ENCODE measurements around the gene CLPTM1L. TPM values are rescaled to one million over a fixed set of nuclear protein-coding genes. Genes with fewer than 3 reads are reported as not detected.

The CLPTM1L gene, protein sequence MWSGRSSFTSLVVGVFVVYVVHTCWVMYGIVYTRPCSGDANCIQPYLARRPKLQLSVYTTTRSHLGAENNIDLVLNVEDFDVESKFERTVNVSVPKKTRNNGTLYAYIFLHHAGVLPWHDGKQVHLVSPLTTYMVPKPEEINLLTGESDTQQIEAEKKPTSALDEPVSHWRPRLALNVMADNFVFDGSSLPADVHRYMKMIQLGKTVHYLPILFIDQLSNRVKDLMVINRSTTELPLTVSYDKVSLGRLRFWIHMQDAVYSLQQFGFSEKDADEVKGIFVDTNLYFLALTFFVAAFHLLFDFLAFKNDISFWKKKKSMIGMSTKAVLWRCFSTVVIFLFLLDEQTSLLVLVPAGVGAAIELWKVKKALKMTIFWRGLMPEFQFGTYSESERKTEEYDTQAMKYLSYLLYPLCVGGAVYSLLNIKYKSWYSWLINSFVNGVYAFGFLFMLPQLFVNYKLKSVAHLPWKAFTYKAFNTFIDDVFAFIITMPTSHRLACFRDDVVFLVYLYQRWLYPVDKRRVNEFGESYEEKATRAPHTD
- 100 to 1,000 TPM in 1 of 4 donors, 10 to 100 TPM in 3; 68.8 to 102 (median 84.4) TPM for total RNA-seq

DNA sequence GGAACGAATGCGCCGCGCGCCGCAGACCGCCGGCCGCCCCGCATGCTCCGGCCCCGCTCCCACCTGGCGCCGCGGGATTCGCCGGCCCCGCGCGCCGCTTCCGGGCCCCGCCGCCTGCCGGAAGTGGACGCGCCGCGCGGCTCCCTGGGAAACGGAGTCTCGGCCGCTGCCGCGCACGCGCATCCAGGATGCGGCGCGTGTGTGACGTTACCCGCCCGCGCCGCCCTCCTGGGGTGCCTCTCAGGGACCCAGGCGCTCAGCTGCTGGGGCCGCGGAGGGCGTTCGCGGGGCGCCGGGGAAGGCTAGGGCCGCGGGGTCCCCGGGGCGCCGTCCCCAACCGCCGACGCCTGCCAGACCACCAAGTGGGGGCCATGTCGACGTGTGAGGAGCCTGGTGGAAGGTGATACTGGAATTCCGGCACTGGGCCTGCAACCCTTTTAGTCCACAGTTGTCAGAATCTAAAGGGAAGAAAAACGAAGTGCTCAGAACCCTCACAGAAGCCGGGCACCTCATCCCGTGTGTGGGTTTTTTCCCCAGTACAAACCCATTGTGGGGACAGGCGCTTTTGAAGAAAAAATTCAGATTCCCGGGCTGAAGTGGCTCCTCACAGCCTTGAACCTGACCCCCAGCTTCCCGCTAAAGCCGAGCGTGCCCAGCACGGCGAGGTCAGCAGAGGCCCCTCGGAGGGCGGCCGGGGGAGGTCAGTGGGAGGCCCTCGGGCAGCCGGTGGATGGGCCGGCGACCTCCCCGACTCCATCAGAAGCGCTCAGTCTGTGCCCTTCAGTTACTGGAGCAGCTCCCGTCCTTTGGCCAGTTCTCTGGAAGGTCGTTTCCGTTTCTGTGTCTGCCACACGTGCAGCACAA lies at the start of gene CLPTM1L:
CLPTM1L (minus strand) TSS at position 125 of the 864 bp plus-strand sequence. CDS start 258 bp downstream, outside the sequence.
- peak; percentile 72 to 78 for DNase-seq (ENCODE audit: low spot score in 2 of 2)
- Histone ChIP-seq H3K9me3 (no peaks in the 10 kb centered on the region), H3K27me3 (no peaks in the 10 kb centered on the region), H3K4me3 (peak within 1 kb of the TSS; percentile 63 to 92 (median 86)), H3K27ac (peak within 1 kb of the TSS; percentile 73 to 89 (median 85)), H3K36me3 (peaks cover 0 to 32% (median 5%) of the 10 kb centered on the region in 3 donors), H3K4me1 (peaks cover 0 to 33% (median 16%) of the 10 kb centered on the region in 4 donors)
- TF ChIP-seq POLR2A (IDR thresholded peaks at IDR 0.05): peak; percentile 50 to 80
- TF ChIP-seq EP300 (IDR thresholded peaks at IDR 0.05): peak in 1 of 2 donors; percentile 84
- TF ChIP-seq, protein P1, sequence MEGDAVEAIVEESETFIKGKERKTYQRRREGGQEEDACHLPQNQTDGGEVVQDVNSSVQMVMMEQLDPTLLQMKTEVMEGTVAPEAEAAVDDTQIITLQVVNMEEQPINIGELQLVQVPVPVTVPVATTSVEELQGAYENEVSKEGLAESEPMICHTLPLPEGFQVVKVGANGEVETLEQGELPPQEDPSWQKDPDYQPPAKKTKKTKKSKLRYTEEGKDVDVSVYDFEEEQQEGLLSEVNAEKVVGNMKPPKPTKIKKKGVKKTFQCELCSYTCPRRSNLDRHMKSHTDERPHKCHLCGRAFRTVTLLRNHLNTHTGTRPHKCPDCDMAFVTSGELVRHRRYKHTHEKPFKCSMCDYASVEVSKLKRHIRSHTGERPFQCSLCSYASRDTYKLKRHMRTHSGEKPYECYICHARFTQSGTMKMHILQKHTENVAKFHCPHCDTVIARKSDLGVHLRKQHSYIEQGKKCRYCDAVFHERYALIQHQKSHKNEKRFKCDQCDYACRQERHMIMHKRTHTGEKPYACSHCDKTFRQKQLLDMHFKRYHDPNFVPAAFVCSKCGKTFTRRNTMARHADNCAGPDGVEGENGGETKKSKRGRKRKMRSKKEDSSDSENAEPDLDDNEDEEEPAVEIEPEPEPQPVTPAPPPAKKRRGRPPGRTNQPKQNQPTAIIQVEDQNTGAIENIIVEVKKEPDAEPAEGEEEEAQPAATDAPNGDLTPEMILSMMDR (IDR thresholded peaks at IDR 0.05): peak in 2 of 5 experiments; percentile 59 to 69
- WGBS, 2 donors: 0% methylated on average over 16 to 51 of the region's 87 CpGs

DNA sequence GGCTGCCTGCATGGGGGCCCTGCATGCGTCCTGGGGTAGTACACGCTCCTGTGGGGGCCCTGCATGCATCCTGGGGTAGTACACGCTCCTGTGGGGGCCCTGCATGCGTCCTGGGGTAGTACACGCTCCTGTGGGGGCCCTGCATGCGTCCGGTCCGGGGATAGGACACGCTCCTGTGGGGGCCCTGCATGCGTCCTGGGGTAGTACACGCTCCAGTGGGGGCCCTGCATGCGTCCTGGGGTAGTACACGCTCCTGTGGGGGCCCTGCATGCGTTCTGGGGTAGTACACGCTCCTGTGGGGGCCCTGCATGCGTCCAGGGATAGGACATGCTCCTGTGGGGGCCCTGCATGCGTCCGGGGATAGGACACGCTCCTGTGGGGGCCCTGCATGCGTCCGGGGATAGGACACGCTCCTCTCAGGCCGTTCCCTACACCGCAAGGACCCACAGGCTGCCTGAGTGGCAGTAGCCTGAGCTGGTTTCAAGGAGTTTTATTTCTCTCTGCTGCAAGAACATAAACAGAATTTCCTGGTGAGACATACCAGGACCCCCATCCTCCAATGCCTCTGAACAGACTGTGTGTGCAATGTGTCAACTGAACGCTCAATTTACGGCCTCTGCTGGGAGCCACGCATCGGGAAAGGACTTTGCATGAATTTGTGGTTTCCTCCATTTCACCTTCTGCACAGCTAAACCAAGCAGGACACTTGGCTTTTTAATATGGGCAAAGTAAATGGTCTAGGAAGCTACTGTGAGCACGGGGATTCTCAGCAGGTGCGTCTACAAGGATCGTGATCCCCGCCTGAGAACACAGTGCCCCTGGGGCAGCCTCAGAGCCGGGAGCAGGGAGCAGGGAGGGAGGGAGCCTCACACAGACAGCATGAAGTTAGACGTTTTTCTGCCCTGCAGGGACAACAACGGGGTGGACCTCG lies 48.9 kb upstream of the CLPTM1L start:
- H3K4me3 ChIP-seq: no peak overlapping the region
- no peak for DNase-seq (ENCODE audit: low spot score in 2 of 2)
- WGBS, 2 donors: 49 to 59% methylated on average over 25 to 29 of the region's 36 CpGs
- peaks cover 0 to 5% (median 0%) of the 10 kb centered on the region in 4 donors for H3K9me3 ChIP-seq
- no peak for TF ChIP-seq EP300 (IDR thresholded peaks at IDR 0.05)
- TF ChIP-seq POLR2A (IDR thresholded peaks at IDR 0.05): no peak
- TF ChIP-seq, protein P1 (IDR thresholded peaks at IDR 0.05): no peak
- no peaks in the 10 kb centered on the region for H3K36me3 ChIP-seq
- no peak overlapping the region for H3K27ac ChIP-seq
- H3K4me1 ChIP-seq: no peaks in the 10 kb centered on the region
- H3K27me3 ChIP-seq: peaks cover 0 to 51% of the 10 kb centered on the region in 2 donors

DNA sequence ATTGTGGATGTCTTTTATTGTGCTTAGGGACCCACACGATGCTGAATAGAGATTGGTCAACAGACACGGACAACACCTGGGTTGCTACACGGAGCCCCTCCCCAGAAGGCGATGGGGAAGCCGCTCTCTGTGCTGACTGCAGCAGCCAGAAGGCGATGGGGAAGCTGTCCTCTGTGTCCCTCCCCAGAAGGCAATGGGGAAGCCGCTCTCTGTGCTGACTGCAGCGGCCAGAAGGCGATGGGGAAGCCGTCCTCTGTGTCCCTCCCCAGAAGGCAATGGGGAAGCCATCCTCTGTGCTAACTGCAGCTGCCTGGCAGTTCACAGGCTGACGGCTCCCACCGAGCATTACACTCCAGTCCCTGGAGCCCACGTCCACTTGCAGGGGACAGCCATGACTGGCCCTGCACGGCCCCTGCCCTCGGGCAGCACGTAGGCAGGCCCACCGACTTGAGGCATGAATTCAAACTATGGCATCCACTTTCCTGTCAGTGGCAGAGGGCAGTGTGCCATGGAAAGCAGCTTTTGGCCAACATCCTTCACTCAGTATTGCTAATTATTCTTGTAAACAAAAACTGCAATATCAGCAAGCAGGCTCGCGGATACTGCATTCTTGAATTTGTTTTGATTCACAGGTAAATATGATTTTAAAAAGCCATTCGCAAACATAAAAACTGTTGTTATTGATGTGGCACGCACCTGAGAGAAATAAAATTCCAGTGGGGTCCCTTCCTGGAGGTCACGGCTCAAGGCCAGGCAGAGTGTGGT lies 48.1 kb upstream of the CLPTM1L start:
- H3K4me3 ChIP-seq: no peak overlapping the region
- TF ChIP-seq, protein P1 (IDR thresholded peaks at IDR 0.05): no peak
- H3K27ac ChIP-seq: no peak overlapping the region
- H3K9me3 ChIP-seq: no peaks in the 10 kb centered on the region
- H3K4me1 ChIP-seq: no peaks in the 10 kb centered on the region
- no peaks in the 10 kb centered on the region for H3K36me3 ChIP-seq
- peaks cover 0 to 59% of the 10 kb centered on the region in 2 donors for H3K27me3 ChIP-seq
- no peak for DNase-seq (ENCODE audit: low spot score in 2 of 2)
- 58 to 60% methylated on average over 19 to 22 of the region's 22 CpGs for WGBS, 2 donors

DNA sequence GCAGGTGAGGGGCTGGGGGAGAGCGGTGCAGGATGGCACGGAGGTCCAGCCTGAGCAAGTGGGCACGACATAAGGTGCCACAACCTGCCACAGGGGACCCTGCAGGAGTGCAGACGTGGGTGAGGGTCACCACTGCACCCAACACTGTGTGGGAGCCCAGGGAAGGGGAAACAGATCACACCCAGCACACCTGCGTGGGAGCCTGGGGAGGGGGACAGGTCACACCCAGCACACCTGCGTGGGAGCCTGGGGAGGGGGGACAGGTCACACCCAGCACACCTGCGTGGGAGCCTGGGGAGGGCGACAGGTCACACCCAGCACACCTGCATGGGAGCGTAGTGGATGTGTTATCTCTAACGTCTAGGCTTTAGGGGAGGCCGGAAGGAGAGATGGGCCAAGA lies 47.4 kb upstream of the CLPTM1L start:
- no peak overlapping the region for H3K27ac ChIP-seq
- H3K9me3 ChIP-seq: no peaks in the 10 kb centered on the region
- TF ChIP-seq POLR2A (IDR thresholded peaks at IDR 0.05): no peak
- TF ChIP-seq, protein P1 (IDR thresholded peaks at IDR 0.05): no peak
- no peak for TF ChIP-seq EP300 (IDR thresholded peaks at IDR 0.05)
- peaks cover 0 to 61% of the 10 kb centered on the region in 2 donors for H3K27me3 ChIP-seq
- DNase-seq (ENCODE audit: low spot score in 2 of 2): no peak
- H3K4me1 ChIP-seq: no peaks in the 10 kb centered on the region
- no peak overlapping the region for H3K4me3 ChIP-seq
- 74 to 81% methylated on average over 9 to 11 of the region's 11 CpGs for WGBS, 2 donors
- H3K36me3 ChIP-seq: no peaks in the 10 kb centered on the region

All from tibial nerve (tissue), 4 donors.